8988T (cell line): ENCODE results near the gene VRK2.
"Not testable (repeated sequence)": the region's sequence is repeated elsewhere in the genome, so short reads cannot be mapped to it uniquely, and the experiment has no call there.

Experiments used
- DNase-seq: peaks from one replicate; pipeline ENCODE4 v3.0.0; 2011

The VRK2 gene

DNA sequence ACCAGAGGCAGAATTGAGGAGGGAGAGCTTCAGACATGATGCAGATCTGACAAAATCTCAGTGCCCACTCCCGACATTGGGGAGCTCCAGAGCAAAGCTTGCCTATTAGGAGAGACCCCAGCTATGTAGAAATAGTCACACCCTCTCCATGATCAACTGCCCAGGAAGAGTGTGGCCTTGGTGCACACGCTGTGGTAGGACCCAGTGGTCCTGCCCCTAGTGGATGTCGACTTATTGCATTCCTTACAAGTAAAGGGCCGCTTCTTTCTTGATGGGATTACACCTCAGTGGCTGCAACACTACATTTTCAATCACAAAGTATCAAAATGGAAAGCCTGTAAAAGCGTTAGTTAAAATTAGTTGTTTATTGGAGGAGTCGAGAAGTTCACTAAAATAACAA is 64.2 kb downstream of the VRK2 start:
- no peak for DNase-seq

DNA sequence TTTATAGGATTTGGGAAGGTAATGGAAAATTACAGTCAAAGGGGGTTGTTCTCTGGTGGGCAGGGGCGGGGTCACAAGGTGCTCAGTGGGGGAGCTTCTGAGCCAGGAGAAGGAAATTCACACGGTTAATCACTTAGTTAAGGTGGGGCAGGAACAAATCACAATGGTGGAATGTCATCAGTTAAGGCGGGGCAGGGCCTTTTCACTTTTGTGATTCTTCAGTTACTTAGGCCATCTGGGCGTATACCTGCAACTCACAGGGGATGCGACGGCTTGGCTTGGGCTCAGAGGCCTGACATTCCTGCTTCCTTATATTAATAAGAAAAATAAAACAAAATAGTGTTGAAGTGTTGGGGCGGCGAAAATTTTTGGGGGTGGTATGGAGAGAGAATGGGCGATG is 67.0 kb downstream of the VRK2 start:
- DNase-seq = not testable (repeated sequence)

DNA sequence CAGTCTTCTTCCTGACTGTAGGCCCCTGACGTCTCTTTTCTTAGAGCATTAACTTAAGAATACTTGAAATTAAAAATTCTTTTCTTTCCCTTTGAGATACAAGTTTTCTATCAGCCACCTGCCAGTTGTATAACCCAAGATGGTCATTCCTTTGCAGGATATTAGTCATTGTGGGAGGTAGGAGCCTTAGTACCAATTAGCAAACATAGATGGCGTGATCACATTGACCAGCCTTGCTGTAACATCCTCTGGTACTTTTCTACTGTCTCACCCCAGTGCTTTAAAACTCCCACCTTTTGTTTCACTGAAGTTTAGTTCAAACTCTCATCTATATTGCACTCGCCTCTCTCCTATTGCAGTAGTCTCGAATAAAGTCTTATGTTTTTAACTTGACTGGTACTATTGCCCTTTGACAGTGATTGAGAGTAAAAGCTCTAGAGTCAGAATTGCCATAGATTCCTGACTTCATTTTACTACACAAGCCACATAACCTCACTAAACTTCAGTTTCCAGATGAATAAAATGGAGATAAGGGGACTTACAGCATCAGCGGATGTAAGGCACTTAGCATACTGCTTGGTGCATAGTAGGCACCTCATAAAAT is 74.1 kb downstream of the VRK2 start:
- DNase-seq = no peak

DNA sequence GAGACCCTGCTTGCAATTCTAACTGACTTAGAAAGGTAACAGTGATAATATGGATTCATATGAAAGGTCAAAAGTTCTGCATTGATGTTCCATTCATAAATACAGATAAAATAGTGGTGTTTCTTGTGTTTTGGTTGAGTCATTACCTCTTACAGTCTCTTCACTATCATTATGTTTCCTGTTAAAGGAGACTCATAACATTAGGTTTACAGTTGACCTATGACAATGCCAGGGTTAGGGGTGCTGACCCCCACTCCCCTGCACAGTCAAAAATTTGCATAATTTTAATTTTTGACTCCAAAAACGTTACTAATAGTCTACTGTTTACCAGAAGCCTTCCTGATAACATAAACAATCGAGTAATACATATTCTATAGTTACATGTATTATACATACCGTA is 75.4 kb downstream of the VRK2 start:
- DNase-seq = no peak

DNA sequence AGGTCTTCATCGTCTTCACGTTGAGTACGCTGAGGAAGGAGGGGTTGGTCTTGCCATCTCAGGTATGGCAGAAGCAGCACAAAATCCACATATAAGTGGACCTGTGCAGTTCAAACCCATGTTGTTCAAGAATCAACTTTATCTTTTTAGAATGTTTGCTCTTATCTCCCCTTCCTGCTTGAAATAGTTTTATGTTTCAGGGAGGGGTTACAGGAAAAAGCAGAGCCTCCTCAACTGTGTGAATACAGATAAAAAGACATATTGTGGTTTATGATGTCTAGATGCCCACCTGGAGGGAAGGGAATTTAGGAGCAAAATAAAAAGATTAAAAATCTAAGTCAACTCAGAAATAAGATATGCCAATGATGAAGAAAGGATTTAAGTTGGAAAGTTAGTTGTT is 75.9 kb downstream of the VRK2 start:
- no peak for DNase-seq

DNA sequence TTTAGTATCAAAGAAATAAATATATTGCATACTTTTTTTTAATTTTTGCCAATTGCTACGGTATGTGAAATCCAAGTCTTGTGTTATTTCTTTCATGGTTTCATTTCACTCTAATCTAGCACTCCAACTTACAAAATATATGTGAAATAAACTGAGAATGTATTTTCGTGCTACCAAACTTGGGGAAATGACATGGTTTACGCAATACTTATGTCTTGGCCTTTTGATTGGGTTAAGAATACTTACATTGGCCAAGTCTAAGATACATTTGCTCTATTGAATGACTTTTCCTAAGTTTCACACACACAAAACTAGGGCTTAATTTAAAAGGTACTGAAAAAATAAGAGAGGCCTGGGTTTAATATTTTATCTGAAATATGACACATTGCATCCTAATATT is 80.5 kb downstream of the VRK2 start:
- no peak for DNase-seq

DNA sequence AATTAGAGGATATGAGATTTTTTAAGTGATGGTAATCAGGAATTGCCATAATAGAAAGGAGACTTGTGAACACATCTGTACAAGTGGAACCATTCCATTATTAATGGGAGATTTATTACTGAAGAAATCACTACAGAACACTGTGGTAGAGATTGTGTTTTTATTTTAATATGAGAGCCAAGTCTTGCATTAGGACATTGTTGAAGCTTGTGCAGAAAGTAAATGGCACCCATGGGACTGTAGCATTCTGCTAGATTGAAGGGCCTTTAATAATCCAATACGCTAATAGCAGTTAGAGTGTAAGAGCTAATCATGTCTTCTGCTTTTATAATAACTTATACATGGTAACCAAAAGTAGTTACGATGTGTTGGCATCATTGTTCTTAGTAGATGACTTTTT is 83.6 kb downstream of the VRK2 start:
- DNase-seq = no peak

DNA sequence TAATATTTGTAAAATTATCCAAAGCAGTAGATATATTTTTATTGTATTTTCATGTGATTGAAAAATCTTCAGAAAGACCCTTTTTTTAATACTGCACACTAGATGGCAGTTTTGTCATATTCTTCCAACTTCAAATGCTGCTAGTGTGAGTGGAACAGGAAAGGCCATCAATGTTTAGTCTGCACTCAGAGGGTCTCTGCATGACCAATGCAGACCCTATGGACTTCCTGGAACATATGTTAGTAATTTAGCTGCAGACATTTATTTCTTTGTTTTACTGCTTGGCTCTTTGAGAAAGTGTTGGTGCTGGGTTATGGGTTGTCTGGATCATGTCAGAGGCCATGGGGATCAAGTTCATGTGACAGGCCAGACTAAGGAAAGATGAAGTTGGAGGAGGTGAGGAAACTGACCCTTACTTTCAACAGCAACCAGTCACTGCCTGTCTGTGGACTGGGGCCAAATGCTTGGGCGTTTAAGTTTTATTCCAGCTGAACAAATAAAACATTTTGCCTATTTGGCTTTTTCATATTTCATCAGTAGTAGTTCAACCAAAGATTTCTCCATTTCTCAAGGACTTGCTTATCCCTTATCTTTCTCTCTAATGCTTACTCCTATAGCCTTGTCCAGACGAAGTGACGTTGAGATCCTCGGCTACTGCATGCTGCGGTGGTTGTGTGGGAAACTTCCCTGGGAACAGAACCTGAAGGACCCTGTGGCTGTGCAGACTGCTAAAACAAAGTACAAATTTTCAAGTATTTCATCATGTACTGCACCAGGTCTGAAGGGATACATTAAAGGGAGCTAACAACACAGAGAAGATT is 84.8 kb downstream of the VRK2 start:
- no peak for DNase-seq

DNA sequence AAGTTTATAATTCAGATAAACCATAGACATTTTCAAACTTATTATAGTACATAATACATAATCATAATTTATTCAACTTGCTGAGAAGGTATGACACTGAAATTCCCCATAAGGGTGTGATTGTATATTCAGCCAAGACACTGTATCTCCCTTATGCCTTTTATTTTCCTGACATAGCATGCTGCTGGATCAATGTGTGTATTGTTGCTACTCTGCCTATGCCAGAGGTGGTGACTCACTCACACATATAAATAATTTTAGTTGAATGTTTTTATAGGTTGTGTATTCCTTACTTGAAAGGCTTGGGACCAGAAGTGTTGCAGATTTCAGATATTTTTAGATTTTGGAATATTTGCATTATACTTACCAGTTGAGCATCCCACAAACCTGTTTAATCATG is 86.8 kb downstream of the VRK2 start:
- no peak for DNase-seq

DNA sequence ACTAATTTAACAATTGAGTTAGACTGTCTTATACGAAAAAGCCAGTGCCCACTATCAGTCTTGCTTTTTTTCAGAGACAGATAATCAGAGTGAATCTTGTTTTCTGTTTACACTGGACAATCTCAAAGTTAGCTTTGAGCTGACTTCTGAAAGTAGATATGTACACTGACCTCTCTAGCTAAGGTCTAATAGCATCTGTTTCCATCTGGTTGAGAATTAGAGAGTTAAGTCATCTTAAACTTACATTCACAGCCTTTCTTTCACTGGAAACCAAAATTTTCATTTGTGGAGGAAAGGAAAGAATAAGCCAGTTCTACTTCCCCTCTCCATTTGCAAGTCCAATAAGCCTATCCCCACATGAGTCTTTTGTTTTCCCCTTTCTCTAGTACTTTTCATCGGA is 89.3 kb downstream of the VRK2 start:
- DNase-seq = no peak

DNA sequence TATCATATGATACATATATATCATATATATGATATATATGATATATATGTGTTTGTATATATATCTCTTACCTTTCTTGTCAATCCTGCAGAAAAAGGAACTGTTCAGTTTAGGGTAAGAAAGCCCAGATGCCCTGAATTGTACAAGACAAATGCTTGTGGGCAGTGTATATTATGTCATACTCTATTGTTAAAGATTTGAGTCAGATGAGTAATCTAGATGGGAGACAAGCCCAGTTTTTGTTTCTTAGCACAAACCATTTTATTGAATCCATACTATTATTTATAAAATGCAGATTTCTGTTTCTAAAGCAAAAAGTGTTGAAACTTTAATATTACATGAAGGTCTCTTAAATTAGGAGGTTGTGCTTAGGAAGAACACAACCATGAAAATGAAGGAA is 90.6 kb downstream of the VRK2 start:
- DNase-seq = no peak

DNA sequence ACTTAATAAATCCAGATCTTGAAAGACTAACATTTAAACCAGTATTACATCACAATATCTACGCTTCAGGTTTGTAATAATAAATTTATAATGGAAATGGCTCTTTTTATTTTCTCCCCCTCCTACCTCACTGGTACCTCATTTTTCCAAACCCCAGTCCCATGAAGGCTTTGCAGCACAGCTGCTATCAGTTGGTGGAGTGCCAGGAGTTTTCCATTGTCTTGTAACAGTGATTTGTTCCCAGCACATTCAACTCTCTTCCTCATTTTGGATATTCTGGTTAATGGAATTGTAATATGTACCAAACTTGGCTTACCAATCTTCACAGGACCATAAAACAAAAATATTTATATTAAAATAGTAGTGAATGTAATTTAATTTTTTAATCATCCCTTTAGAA is 91.2 kb downstream of the VRK2 start:
- DNase-seq = no peak

DNA sequence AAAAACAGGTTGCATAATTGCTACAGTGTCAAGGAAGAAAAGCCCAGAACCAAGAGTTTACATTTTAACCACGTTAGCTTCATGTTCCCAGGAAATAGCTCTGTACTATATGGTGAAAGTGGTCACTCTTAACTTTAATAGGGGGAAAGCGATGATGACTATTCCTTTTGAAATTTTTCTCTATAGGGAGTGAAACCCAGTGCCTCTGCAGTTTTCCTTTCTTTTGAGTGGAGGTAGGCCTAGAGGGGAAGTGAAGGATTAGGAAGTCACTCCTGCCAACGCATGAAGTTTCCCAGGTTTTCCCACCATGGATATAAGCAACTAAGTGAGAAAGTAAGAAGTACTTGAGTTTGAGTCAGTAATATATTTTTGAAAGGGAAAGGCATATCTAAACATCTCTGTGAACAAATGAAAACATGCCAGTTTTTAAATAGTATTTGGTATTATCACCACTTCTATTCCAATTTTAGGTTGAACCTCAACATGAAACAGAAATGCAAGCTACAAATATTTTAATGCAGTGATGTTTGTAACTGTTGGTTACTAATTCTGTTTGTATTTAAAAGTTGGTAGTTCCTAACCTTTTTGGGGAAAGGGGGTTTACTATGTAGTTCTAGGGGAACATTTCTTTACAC is 91.9 kb downstream of the VRK2 start:
- DNase-seq = no peak

DNA sequence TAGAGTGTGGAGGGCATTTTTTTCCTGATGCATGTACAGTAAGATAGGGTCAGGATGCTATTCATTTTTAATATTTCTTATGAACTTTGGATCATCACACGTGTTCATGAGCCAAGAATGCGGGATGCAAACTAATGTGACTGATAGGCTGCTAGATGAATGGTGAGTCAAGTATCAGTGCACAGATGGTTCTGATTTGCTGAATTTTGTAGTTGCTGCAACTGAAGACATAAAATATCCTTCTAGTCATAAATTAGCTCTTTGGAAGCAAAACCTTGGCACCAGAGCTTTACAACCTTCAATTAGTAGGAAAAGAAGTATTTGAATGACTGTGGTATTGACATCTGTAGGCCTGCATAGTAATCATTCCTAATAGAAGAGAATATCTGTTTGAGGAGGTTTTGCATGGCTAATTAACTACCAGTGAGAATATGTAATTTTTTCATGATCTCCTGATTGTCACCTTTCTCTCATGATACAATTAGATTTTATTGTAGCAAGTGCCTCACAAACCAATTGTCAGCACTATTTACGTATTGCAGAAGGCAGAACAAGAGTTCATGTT is 94.0 kb downstream of the VRK2 start:
- DNase-seq = no peak

DNA sequence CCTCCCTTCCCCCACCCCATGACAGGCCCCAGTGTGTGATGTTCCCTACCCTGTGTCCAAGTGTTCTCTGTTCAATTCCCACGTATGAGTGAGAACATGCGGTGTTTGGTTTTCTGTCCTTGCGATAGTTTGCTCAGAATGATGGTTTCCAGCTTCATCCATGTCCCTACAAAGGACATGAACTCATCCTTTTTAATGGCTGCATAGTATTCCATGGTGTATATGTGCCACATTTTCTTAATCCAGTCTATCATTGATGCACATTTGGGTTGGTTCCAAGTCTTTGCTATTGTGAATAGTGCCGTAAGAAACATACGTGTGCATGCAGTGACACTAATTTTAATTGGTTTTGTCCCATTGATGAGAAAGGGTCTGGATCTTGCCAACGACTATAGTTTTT is 99.2 kb downstream of the VRK2 start:
- DNase-seq = not testable (repeated sequence)

DNA sequence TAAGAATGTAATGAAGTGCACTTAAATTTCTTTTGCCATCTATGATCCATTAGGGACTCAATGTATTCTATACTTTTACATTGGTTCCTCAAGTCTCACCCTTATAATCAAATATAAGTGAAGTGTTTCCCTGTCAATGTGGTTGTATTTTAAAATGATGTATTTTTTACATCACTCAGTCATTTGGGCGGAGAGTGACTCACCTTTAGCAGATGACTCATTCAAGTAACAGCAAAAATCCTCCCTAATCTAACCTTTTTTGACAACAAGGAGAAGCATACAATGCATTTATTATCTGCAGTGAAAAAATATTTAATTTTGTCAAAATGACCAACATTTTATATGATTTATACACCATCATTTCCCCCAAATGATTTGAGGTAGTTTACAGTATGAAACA is 100.1 kb downstream of the VRK2 start:
- no peak for DNase-seq

DNA sequence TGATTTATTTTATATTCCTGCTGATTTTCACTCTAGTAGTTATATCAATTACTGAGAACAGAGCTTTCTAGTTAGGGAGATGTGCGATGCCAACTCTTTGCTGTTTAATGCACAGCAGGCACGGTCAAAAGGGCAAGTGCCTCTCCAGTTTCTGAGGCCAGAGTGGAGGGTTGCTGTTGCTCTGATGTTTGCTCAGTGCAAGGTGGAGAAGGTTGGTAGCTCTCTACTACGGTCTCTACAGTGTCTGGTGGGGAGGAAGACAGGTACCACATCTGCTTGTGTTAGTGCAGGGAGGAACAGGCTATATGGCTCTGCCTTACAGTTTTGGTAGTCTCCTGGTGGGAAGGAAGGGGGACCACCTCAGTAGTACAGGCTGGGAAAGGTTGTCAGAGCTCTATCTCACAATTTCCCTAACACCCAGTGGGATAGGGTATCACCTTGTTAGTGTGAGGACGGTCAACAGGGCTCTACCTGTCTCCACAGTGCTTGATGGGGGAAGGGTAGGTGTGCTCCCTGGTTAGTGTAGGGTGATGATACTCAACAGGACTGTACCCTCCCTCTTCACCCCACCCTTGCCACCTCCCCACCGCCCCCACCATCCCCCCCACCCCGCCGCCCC is 108.7 kb downstream of the VRK2 start:
- DNase-seq = no peak

DNA sequence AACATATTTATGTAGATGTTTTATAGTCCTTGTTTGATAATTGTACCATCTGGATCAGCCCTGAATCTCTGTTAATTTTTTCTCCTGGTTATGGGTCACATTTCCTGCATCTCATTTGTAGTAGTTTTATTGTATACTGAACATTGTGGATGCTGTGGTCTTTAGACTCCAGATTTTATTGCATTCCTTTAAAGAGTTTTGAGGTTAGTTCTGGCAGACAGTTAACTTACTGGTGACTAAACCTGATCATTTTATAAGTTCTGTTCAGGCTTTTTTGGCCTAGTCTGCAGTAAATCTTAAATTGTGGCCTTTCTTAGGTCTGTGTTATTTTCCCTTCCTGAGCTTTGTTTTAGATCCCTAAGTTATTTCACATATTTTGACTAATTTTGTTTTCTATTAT is 110.2 kb downstream of the VRK2 start:
- no peak for DNase-seq

DNA sequence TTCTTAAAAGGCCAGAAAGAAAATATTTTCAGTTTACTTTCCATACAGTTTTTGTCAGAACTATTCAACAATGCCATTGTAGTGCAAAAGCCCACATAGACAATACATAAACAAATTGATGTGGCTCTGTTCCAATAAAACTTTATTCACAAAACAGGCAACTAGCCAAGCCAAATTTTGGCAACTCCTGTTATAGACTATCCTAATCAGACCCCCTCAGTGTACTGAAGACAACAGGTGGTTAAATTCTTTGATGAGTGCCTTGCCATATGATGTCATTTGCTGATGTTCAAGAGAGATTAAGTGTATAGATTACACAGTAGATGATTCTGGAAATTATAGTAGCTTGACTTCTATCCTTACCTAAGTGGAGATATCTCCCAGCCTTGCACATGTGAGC is 111.1 kb downstream of the VRK2 start:
- no peak for DNase-seq

DNA sequence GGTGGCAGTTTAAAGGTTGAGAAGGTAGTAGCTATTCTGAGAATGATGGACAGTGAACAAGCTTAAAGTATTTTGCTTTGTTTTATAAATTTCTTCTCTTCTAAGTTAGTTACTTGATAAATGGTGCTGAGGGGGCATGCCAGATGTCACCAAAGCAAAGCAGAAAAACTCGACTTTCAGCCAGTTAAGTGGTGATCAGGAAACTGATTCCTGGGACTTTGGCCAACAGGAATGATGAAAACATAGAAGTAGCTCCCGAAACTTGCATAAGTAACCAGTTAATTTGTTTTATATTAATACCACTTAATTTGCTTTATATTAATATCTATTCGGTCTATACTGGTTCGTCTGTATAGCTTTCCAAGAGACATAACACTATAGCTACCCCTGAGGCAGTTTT is 111.9 kb downstream of the VRK2 start:
- no peak for DNase-seq

DNA sequence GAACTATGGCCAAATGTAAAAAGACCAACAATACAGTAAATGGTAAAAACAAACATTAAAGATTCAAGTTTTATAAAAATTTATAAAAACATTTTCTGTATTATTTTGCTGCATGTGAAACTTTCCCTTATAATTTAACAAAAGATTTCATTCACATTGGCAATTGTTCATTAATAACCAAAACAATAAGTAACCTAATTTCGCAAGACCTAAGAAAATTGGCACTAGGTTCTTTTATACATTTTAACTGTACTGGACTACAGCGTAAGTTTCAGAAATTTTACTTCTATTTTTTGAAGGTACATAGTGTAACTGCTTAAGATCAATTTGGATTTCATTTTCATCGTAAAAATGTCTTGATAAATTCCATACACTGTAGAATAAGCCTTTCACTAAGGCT is 117.3 kb downstream of the VRK2 start:
- DNase-seq = no peak

DNA sequence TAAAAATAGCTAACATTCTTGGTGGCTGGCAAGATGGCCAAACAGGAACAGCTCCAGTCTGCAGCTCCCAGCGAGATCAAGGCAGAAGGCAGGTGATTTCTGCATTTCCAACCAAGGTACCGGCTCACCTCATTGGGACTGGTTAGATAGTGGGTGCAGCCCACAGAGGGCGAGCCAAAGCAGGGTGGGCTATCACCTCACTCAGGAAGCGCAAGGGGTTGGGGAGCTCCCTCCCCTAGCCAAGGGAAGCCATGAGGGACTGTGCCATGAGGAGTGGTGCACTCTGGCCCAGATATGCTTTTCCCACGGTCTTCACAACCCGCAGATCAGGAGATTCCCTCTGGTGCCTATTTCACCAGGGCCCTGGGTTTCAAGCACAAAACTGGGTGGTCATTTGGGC is 121.5 kb downstream of the VRK2 start:
- not testable (repeated sequence) for DNase-seq

DNA sequence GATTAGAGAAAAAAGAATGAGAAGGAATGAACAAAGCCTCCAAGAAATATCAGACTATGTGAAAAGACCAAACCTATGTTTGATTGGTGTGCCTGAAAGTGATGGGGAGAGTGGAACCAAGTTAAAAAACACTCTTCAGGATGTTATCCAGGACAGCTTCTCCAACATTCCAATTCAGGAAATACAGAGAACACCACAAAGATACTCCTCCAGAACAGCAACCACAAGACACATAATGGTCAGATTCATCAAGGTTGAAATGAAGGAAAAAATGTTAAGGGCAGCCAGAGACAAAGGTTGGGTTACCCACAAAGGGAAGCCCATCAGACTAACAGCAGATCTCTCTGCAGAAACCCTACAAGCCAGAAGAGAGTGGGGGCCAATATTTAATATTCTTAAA is 123.2 kb downstream of the VRK2 start:
- DNase-seq = not testable (repeated sequence)
